Choroid plexus epithelial cell (primary cell): Measurements from ENCODE around the gene PKDCC.

Source experiments
- DNase-seq: peaks from one replicate; pipeline ENCODE4 v3.0.0-alpha.2; 2010; ENCODE audit warnings: low read depth
- H3K4me3 ChIP-seq: 2 replicates; pipeline ENCODE4 v1.5.1; 2011; ENCODE audit warnings: low read depth, mild to moderate bottlenecking, control low read depth, low read length, moderate library complexity
- TF ChIP-seq, protein P1 (sequence below): conservative IDR thresholded peaks from 2 replicates; pipeline ENCODE4 v1.5.1; 2011; ENCODE audit warnings: low read depth, mild to moderate bottlenecking, control low read depth, inconsistent platforms, low read length, moderate library complexity

The PKDCC gene

DNA sequence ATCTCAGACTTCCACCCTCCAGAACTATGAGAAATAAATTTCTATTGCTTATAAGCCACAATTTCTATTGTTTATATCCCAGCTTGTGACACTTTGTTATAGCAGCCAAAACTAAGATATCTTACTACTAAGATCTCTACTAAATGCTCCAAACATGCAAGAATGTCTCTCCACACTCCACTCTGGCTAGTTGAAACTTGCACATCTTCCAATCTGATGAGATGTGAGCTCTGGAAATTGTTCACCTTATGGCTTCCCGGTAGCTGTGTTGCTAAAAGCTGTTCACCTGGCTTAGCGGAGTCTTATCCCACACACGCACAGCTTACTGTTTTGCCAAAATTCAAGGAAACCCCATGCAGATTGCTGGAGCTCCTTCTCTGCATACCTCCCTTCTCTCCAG is 43.9 kb downstream of the PKDCC start:
- TF ChIP-seq, protein P1, sequence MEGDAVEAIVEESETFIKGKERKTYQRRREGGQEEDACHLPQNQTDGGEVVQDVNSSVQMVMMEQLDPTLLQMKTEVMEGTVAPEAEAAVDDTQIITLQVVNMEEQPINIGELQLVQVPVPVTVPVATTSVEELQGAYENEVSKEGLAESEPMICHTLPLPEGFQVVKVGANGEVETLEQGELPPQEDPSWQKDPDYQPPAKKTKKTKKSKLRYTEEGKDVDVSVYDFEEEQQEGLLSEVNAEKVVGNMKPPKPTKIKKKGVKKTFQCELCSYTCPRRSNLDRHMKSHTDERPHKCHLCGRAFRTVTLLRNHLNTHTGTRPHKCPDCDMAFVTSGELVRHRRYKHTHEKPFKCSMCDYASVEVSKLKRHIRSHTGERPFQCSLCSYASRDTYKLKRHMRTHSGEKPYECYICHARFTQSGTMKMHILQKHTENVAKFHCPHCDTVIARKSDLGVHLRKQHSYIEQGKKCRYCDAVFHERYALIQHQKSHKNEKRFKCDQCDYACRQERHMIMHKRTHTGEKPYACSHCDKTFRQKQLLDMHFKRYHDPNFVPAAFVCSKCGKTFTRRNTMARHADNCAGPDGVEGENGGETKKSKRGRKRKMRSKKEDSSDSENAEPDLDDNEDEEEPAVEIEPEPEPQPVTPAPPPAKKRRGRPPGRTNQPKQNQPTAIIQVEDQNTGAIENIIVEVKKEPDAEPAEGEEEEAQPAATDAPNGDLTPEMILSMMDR: no peak
- H3K4me3 ChIP-seq: no peak overlapping the region
- DNase-seq: no peak

DNA sequence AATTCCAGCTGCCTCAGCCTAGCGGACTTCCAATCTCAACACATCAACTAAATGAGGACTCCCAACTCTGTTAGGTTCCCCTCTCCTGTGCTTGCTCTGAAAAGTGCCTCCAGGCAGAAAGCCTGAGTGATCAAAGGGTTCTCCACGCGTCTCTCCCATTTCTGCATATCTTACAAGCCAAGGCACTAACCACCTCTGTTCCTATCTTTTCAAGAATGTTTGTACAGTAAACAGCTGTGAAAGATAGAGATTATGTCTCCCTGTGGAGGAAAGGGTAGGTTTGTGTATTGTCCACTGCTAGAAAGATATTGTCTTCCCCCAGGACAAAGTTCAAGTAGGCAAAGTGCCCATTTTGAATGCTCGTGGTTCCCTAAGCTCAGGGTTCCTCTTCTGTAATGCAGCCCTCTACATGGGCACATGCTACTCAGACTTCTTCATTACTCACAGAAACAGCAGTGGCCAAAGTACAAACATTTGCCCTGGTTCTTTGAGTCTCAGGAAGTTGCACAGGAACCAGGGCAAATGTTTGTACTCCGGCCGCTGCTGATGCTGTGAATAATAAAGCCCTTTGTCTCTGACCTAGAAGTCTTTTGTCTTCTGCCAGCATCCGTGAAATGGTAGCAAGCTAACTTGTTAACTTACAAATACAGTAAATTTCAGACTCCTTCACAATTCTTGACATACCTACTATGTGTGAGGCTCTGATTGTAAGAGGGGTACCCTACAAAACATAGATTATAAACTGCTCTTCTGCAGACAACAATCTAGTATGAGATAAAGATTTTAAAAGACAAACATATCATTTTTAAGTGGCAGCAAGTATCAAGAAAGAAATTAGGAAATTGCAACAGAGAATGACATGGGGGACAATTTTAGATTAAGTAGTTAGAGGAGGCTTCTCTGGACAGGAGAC is 44.5 kb downstream of the PKDCC start:
- no peak overlapping the region for H3K4me3 ChIP-seq
- peak; percentile 59 for DNase-seq
- TF ChIP-seq, protein P1: no peak

DNA sequence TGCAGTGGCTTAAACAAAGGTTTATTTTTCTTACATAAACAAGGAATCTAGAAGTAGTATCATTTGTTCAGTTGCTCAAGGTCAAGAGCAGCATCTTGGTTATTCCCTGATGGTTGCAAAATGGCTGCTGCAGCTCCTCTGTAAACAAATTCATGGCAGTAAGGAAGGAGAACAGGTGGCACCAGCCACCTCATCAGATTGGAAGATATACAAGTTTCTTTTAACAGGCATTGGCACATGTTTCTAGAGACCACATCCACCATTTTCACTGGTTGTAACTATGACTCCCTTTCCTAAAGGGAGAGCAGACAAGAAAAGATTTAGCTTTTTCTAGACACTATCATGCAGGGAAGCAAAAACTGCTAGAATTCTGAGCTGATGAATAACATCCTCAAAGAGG is 46.3 kb downstream of the PKDCC start:
- TF ChIP-seq, protein P1: no peak
- H3K4me3 ChIP-seq: no peak overlapping the region
- DNase-seq: no peak

DNA sequence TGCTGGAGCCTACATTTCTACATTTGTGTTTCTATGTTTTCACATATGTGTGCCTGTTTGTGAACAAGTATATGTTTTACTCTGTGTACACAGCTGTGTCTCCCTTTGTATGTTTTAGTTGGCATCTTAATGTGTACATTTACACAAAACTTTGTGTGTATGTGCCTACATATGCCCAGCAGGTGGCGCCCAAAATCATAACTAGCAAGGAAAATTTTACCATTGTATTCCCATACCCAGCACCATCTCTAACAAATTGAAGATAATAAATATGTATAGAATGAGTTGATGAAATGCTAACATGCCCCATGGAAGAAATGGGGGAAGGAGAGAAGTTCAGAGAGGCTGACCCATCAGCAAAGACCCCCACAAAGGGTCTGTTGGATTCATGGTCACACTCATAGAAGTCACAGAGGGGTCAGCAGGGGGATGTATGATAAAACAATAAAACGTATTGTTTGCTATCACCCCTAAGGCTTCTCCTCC is 48.1 kb downstream of the PKDCC start:
- TF ChIP-seq, protein P1: peak; percentile 76
- DNase-seq: peak; percentile 91
- H3K4me3 ChIP-seq: no peak overlapping the region

DNA sequence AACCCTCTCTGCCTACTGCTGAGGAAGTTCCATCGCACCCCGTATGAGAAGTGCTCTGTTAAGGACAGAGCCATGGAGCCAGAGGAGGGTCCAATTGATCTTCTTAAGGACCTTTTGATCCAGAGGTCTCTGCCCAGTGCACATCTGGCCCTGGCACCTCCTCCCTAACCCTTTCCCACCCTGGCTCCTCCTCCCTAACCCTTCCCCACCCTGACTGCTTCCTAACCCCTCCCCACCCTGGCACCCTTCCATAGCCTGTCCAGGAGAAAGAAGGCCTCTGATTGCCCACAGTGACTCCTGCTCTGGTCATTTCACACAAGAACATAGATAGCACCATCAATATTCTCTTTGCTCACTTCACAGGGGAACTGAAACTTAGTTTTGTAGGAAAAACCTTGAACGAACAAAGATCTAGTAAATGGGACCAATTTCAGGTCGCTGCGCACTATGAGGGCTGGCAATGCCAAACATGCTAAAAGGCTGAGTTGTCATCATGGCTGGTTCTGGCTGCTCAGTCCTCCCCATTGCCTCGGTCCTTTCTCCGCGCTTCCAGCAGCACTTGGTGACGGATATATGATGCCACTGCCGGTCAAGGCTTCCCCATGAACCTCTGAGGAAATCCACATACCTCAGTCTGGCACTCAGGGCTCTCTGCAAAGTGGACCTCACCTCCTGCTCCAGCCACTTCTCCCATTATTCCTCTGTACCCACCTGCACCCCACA is 49.2 kb downstream of the PKDCC start:
- no peak overlapping the region for H3K4me3 ChIP-seq
- DNase-seq: no peak

DNA sequence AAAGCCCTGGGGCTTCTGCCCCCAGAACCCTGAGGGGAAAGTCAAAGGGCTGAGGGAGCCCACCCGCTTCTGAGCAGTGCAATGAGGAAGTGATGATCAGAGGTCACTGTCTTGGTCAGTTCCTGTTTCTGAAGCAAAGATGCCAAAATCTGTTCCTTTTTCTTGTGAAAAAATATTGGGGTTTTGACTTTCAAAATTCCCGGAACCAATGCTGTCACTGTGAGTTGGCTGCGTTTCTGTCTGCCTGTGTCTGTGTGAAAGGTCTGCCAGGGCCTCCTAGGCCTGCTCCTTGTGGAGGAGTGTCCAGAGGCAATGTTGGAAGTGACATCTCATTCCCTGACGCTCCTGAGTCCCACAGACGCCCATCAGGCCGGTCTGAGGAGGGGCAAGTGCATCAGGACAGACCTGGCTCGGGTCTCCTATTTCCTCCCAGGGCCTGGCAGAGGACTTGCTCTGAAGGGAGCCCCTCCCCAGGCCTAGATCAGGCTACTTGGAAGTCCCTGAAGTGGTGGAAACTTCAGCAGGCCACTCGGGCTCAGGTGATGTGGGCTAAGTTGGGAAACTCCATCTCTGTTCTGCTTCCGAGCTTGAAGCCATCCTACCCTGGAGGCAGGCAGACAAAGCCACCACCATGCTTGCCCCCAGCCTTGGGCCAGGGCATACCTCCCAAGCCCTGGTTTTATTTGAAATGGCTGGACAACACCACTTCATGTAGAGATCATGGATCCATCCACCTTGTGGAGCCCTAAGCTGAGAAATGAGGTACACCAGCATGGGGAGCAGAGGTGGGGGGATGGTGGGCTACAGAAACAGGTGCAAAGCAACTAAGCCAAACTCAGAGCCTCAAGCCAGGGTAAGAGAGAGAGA is 51.0 kb downstream of the PKDCC start:
- DNase-seq: no peak

More for the DNA sequence above, 49.2 kb downstream of the PKDCC start:
- TF ChIP-seq, protein P1: no peak

More for the DNA sequence above, 51.0 kb downstream of the PKDCC start:
- TF ChIP-seq, protein P1: no peak
- H3K4me3 ChIP-seq: no peak overlapping the region
